Fibroblast of mammary gland (primary cell): ENCODE measurements around the gene KPTN.

Source experiments
- DNase-seq: peaks from one replicate; pipeline ENCODE4 v3.0.0-alpha.2; 2010; ENCODE audit warnings: low read depth
- H3K4me3 ChIP-seq: 2 replicates; pipeline ENCODE4 v1.5.1; 2011; ENCODE audit warnings: low read depth, mild to moderate bottlenecking, low read length, moderate library complexity; ENCODE audit not compliant: control insufficient read depth
- TF ChIP-seq, protein P1 (sequence below): conservative IDR thresholded peaks from 2 replicates; pipeline ENCODE4 v1.5.1; 2011; ENCODE audit warnings: low read depth, low read length, inconsistent platforms; ENCODE audit not compliant: control insufficient read depth, insufficient read depth

KPTN gene

GRCh38 chr19:47503826-47504150, 19.8 kb upstream of the KPTN start:
- DNase-seq, result no peak
- TF ChIP-seq, protein P1, sequence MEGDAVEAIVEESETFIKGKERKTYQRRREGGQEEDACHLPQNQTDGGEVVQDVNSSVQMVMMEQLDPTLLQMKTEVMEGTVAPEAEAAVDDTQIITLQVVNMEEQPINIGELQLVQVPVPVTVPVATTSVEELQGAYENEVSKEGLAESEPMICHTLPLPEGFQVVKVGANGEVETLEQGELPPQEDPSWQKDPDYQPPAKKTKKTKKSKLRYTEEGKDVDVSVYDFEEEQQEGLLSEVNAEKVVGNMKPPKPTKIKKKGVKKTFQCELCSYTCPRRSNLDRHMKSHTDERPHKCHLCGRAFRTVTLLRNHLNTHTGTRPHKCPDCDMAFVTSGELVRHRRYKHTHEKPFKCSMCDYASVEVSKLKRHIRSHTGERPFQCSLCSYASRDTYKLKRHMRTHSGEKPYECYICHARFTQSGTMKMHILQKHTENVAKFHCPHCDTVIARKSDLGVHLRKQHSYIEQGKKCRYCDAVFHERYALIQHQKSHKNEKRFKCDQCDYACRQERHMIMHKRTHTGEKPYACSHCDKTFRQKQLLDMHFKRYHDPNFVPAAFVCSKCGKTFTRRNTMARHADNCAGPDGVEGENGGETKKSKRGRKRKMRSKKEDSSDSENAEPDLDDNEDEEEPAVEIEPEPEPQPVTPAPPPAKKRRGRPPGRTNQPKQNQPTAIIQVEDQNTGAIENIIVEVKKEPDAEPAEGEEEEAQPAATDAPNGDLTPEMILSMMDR, result no peak
- H3K4me3 ChIP-seq, result no peak overlapping the region

DNA sequence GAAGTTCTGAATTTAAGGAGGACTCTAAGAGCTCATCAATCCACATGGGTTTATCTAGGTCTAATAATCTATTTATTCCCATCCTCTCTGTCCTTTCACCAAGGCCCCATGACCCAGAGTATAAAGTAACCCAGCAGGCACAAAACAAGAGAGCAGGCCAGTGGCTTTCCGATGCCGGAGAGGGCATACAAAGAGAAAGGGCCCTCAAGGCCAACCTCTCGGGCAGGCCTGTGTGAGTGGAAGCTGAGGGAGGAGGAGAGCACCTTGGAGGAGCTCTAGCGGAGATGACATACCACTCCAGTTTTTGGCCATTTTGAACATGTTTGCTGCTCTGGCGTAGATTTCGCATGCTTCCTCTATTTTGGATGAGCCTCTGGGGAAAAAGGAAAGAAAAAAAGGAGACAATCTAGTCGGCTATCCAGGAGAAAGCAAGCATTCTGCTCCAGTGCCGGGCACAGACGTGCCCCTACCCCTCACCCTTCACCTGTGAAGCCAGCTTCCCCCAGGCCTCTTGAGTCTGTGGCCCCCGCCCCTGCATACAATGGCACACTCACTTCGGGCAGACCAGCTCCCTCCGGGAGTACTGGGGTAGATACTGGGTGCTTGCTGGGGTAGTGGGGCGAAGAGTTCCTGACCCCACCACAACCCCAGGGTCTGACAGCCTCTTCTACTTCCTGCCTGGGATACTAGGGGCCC, 19.3 kb upstream of the KPTN start:
- DNase-seq, result no peak
- no peak overlapping the region for H3K4me3 ChIP-seq
- TF ChIP-seq, protein P1, result no peak

DNA sequence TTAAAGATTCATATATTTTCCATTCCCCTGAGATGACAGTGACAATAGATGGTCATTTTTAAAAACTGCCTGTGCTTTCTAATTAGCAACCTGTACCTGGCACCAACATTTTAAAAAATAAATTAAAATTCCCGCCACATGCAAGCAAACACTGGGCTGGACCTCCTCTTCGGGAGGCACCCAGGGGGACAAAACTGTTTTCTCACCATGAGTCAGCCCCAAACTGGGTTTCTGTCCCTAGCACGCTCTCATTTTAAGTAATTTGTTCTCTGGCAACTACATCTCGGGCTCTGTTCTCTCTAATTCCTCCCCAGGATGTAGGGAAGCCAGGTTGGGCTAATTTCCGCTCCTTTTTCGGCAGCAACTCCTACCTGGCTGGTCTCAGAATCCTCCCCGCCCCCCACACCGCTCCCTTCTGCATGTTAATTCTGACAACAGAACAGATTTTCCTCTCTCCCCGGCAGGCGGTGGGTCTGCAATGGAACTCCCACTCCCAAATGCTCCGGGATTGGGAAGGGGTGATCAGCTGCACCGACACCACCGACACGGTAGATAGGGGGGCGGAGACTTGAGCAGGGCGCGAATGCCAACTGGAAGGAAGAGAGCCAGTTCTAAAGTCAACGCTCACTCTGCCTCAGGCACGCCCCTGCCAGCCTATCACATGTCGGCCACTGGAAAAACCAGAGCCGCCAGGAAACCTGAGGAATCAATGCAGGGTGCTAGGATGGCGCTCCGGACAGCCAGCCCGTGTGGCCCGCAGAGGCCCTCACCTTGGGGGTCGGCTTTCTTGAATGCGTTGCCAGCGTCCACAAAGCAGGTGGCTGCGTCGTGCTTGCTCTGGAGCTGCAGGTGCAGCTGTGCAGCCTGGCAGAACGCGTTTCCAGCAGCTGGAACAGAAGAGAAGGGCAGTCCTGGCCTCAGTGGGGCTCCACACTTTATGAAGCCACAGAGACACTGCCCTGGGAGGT, 16.1 kb upstream of the KPTN start:
- DNase-seq, result no peak
- TF ChIP-seq, protein P1, result no peak

GRCh38 chr19:47499371-47499770, 15.4 kb upstream of the KPTN start:
- no peak for DNase-seq
- TF ChIP-seq, protein P1, result no peak
- no peak overlapping the region for H3K4me3 ChIP-seq

More for the DNA sequence above, 16.1 kb upstream of the KPTN start:
- H3K4me3 ChIP-seq, result no peak overlapping the region

DNA sequence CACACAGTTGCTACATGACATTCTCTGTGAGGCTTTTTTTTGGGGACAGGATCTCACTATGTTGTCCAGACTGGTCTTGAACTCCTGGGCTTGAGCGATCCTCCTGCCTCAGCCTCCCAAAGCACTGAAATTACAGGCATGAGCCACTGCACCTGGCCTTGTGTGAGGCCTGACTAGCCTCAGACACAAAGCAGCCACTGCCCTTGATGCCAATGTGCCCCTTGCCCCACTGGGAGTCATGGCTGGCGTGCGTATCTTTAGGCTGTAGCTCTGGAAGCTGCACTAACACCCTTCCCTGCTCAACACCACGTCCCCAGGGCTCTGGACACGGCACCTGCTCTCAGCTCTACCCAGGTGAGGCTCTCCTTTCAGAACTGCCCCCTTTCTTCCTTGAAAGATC, 14.5 kb upstream of the KPTN start:
- no peak overlapping the region for H3K4me3 ChIP-seq
- TF ChIP-seq, protein P1, result no peak
- DNase-seq, result no peak

DNA sequence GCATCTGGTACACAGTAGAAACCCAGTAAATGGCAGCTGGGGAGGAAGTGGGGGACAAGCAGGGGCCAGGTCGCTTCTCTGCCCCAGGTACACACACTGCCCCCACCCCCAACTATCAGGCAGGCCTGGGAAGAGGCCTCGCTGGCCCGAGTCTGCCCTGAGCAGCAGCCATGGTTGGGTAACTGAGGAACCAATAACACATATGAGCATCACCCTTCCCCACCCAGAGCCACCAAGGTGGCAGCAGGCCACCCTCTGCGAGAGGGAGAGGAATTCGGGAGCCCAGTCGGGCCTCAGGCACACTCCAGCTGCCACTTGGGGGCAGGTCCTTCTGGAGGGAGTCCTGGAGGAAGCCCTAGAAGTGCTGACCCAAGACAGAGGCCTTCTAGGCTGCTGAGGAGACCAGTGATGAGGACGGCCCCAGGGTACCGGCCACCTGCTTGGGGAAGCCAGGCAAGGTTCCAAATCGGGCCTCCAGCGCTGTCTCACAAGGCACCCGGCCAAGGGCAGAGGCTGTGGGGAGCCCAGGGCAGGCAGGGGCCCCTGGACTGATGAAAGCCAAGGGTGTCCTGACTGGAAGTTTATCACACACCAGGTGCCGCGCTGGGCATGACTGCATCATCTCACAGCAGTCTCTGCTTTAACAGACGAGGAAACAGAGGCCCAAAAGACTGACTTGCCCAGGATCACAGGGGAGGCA, 14.0 kb upstream of the KPTN start:
- TF ChIP-seq, protein P1, result no peak
- no peak overlapping the region for H3K4me3 ChIP-seq
- DNase-seq, result no peak
